Panc1 (cell line): Measurements from ENCODE around the gene GPR160. TPM values are rescaled to one million over a fixed set of nuclear protein-coding genes. Genes with fewer than 3 reads are reported as not detected.

ENCODE experiments used
- ATAC-seq: fragments of 200-7000 bp; cut with Tn5 transposase; 2 replicates; pipeline ENCODE4 v1.9.1; 2020; ENCODE audit warnings: mild to moderate bottlenecking, moderate library complexity
- BruUV-seq: library from RNA; stranded (reverse); fragments of 400-500 nt; replicated peaks from 2 replicates; lab custom pipeline; 2021; lab: Mats Ljungman, UMichigan
- CTCF ChIA-PET: fragments of 300-600 bp; sonication (Branson Sonifier 250); formaldehyde crosslinking; loops from one replicate; lab custom pipeline; 2022; ENCODE audit warnings: antibody characterized with exemption; lab: Charles Lee
- POLR2A ChIA-PET: fragments of 300-600 bp; sonication (Branson Sonifier 250); formaldehyde crosslinking; loops from one replicate; lab custom pipeline; 2022; ENCODE audit warnings: antibody characterized with exemption; lab: Charles Lee
- DNase-seq: peaks from one replicate; pipeline ENCODE4 v3.0.0-alpha.2; 2010; ENCODE audit warnings: low read depth, low spot score
- H3K27ac ChIP-seq: 2 replicates; pipeline ENCODE4 v1.5.1; 2011; ENCODE audit warnings: mild to moderate bottlenecking, low read length, inconsistent platforms
- H3K27me3 ChIP-seq: fragments of 200-500 bp; sonication (Bioruptor generic); 2 replicates; pipeline ENCODE4 v1.6.0; 2014; ENCODE audit warnings: low read length, inconsistent platforms; ENCODE audit not compliant: control insufficient read depth, insufficient read depth
- H3K36me3 ChIP-seq: fragments of 200-500 bp; sonication (Bioruptor generic); 2 replicates; pipeline ENCODE4 v1.5.1; 2014; ENCODE audit warnings: inconsistent platforms, mild to moderate bottlenecking, low read length, moderate library complexity; ENCODE audit not compliant: control insufficient read depth, insufficient read depth
- H3K4me1 ChIP-seq: 2 replicates; pipeline ENCODE4 v1.5.1; 2011; ENCODE audit warnings: inconsistent platforms, mild to moderate bottlenecking, low read length, moderate library complexity; ENCODE audit not compliant: control insufficient read depth, insufficient read depth
- H3K4me3 ChIP-seq, 2 experiments: 2 replicates each; pipeline ENCODE4 v1.5.1; 2011 to 2012; ENCODE audit warnings: low read depth in 2 of 2, low read length in 2 of 2, mild to moderate bottlenecking in 2 of 2, inconsistent platforms in 1 of 2, moderate library complexity in 1 of 2
- H3K9me3 ChIP-seq: fragments of 200-500 bp; sonication (Bioruptor generic); 2 replicates; pipeline ENCODE4 v1.5.1; 2014; ENCODE audit warnings: low read depth, mild to moderate bottlenecking, inconsistent platforms, low read length, moderate library complexity; ENCODE audit not compliant: control insufficient read depth, insufficient read depth
- POLR2AphosphoS5 ChIP-seq: IDR thresholded peaks from 2 replicates; pipeline ENCODE4 v1.6.1; 2012; ENCODE audit warnings: mild to moderate bottlenecking, low read depth, low read length, moderate library complexity
- SIN3A ChIP-seq: IDR thresholded peaks from 2 replicates; pipeline ENCODE4 v1.6.1; 2012; ENCODE audit warnings: low read depth, mild to moderate bottlenecking, low read length, moderate library complexity, borderline replicate concordance; ENCODE audit not compliant: insufficient read depth
- TCF7L2 ChIP-seq: IDR thresholded peaks from 2 replicates; pipeline ENCODE4 v1.6.1; 2011; ENCODE audit warnings: mild to moderate bottlenecking, low read depth, low read length, inconsistent platforms
- in situ Hi-C: cut with HindIII; loops from 2 replicates; pipeline ENCODE4 v1.10.0; 2016; ENCODE audit warnings: low sequenced_read_pairs, low pct_unique_long_range_greater_than_20kb
- intact Hi-C: fragments of 100-400 bp; cut with micrococcal nuclease; formaldehyde crosslinking; loops from one replicate; pipeline ENCODE4 v1.10.0; 2022; ENCODE audit not compliant: unreplicated experiment
- total RNA-seq: library from RNA; stranded (reverse); gene quantifications from one replicate; pipeline ENCODE4 v1.2.1, GENCODE V29; 2021; ENCODE audit not compliant: unreplicated experiment
- TF ChIP-seq, protein P1 (sequence below), 2 experiments: IDR thresholded peaks; 2 replicates each; pipeline ENCODE4 v1.6.1; 2011 to 2012; ENCODE audit warnings: low read depth in 2 of 2, control low read depth in 1 of 2, low read length in 1 of 2, mild to moderate bottlenecking in 1 of 2, moderate library complexity in 1 of 2; ENCODE audit not compliant: insufficient read depth in 1 of 2
- TF ChIP-seq, protein P2 (sequence below): fragments of 450-650 bp; IDR thresholded peaks from 2 replicates; pipeline ENCODE4 v1.5.1; 2017; ENCODE audit warnings: mild to moderate bottlenecking

GPR160 gene
- total RNA-seq, 1 experiment from 2014 or later = 0.18 TPM

DNA sequence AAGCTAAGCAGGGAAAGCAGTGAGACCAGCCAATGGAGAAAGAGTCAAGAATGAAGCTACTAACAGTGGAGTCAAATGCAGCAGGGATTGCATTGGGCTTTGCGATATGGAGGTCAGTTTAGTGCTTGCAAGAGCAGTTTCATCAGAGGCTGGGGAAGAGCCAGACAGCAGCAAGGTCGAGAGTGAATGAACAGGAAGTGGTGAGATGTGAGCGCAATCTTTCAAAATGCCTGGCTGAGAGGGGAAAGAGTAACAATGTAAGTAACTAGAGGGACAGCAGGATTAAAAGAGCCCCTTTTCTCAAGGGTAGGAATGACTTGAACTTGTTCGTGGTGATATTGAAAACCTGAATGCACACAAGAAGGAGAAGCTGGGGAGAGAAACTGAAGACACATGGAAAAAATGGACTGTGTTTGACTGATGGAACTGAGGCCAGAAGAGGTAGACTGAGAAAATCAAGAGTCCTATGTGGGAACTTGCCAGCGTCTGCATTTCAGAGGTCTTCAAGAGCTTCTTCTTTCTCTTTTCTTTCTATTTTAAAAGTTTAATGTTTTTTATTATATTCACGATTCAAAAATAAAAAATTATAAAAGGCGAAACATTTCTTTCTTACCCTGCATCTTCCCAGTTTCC, 30.6 kb upstream of the GPR160 start:
- Histone ChIP-seq H3K36me3 (no peaks in the 10 kb centered on the region), H3K9me3 (no peaks in the 10 kb centered on the region), H3K4me3 (no peak overlapping the region), H3K4me1 (no peaks in the 10 kb centered on the region), H3K27me3 (no peaks in the 10 kb centered on the region), H3K27ac (no peak overlapping the region)
- intact Hi-C loops (no loop called here), in situ Hi-C loops (no loop called here)
- ChIA-PET CTCF (no interaction called here), POLR2A (interaction anchor here (0.7 kb wide), 1 partner anchor 188 kb away, joined by 3 read pairs; no protein-coding TSS in a partner anchor)
- DNase-seq (no peak), ATAC-seq (no peak)
- BruUV-seq = no TSS peak
- TF ChIP-seq, protein P1, sequence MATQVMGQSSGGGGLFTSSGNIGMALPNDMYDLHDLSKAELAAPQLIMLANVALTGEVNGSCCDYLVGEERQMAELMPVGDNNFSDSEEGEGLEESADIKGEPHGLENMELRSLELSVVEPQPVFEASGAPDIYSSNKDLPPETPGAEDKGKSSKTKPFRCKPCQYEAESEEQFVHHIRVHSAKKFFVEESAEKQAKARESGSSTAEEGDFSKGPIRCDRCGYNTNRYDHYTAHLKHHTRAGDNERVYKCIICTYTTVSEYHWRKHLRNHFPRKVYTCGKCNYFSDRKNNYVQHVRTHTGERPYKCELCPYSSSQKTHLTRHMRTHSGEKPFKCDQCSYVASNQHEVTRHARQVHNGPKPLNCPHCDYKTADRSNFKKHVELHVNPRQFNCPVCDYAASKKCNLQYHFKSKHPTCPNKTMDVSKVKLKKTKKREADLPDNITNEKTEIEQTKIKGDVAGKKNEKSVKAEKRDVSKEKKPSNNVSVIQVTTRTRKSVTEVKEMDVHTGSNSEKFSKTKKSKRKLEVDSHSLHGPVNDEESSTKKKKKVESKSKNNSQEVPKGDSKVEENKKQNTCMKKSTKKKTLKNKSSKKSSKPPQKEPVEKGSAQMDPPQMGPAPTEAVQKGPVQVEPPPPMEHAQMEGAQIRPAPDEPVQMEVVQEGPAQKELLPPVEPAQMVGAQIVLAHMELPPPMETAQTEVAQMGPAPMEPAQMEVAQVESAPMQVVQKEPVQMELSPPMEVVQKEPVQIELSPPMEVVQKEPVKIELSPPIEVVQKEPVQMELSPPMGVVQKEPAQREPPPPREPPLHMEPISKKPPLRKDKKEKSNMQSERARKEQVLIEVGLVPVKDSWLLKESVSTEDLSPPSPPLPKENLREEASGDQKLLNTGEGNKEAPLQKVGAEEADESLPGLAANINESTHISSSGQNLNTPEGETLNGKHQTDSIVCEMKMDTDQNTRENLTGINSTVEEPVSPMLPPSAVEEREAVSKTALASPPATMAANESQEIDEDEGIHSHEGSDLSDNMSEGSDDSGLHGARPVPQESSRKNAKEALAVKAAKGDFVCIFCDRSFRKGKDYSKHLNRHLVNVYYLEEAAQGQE (IDR thresholded peaks at IDR 0.05; ENCODE audit: insufficient read depth in 1 of 2, low read depth in 2 of 2, low read length in 1 of 2) = no peak
- no peak for TF ChIP-seq POLR2AphosphoS5
- TF ChIP-seq TCF7L2 = no peak
- TF ChIP-seq SIN3A = no peak
- TF ChIP-seq, protein P2, sequence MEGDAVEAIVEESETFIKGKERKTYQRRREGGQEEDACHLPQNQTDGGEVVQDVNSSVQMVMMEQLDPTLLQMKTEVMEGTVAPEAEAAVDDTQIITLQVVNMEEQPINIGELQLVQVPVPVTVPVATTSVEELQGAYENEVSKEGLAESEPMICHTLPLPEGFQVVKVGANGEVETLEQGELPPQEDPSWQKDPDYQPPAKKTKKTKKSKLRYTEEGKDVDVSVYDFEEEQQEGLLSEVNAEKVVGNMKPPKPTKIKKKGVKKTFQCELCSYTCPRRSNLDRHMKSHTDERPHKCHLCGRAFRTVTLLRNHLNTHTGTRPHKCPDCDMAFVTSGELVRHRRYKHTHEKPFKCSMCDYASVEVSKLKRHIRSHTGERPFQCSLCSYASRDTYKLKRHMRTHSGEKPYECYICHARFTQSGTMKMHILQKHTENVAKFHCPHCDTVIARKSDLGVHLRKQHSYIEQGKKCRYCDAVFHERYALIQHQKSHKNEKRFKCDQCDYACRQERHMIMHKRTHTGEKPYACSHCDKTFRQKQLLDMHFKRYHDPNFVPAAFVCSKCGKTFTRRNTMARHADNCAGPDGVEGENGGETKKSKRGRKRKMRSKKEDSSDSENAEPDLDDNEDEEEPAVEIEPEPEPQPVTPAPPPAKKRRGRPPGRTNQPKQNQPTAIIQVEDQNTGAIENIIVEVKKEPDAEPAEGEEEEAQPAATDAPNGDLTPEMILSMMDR = no peak

DNA sequence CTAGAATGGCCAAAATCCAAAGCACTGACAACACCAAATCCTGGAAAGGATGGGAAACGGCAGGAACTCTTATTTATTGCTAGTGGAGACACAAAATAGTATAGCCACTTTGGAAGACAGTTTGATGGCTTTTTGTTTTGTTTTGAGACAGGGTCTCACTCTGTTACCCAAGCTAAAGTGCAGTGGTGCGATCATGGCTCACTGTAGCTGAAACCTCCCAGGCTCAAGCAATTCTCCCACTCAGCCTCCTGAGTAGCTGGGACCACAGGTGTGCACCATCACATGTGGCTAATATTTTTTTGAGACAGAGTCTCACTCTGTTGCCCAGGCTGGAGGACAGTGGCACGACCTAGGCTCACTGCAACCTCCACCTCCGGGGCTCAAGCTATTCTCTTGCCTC, 27.3 kb upstream of the GPR160 start:
- Histone ChIP-seq H3K27me3 (no peaks in the 10 kb centered on the region), H3K4me1 (no peaks in the 10 kb centered on the region), H3K36me3 (no peaks in the 10 kb centered on the region), H3K27ac (no peak overlapping the region), H3K4me3 (no peak overlapping the region), H3K9me3 (no peaks in the 10 kb centered on the region)
- no TSS peak for BruUV-seq
- ATAC-seq (no peak), DNase-seq (no peak)
- in situ Hi-C loops (no loop called here), intact Hi-C loops (no loop called here)
- TF ChIP-seq, protein P1 (IDR thresholded peaks at IDR 0.05; ENCODE audit: insufficient read depth in 1 of 2, low read depth in 2 of 2, low read length in 1 of 2) = no peak
- TF ChIP-seq, protein P2 = no peak
- no peak for TF ChIP-seq TCF7L2
- TF ChIP-seq SIN3A = no peak
- no peak for TF ChIP-seq POLR2AphosphoS5
- CTCF ChIA-PET = no interaction called here
- POLR2A ChIA-PET = no interaction called here
